OCI-LY3 (cell line): ENCODE measurements around the gene TRPV2.

ENCODE experiments used
- CTCF ChIP-seq: fragments of 200-600, 300-600 bp; sonication (generic); IDR thresholded peaks from 2 replicates; pipeline ENCODE4 v1.5.1; 2014; ENCODE audit warnings: antibody characterized with exemption, low read length, low read depth
- EZH2phosphoT487 ChIP-seq: fragments of 200-600 bp; shearing (Covaris generic); IDR thresholded peaks from 2 replicates; pipeline ENCODE4 v1.6.1; 2018; ENCODE audit warnings: antibody characterized with exemption, mixed run types, low read depth

DNA sequence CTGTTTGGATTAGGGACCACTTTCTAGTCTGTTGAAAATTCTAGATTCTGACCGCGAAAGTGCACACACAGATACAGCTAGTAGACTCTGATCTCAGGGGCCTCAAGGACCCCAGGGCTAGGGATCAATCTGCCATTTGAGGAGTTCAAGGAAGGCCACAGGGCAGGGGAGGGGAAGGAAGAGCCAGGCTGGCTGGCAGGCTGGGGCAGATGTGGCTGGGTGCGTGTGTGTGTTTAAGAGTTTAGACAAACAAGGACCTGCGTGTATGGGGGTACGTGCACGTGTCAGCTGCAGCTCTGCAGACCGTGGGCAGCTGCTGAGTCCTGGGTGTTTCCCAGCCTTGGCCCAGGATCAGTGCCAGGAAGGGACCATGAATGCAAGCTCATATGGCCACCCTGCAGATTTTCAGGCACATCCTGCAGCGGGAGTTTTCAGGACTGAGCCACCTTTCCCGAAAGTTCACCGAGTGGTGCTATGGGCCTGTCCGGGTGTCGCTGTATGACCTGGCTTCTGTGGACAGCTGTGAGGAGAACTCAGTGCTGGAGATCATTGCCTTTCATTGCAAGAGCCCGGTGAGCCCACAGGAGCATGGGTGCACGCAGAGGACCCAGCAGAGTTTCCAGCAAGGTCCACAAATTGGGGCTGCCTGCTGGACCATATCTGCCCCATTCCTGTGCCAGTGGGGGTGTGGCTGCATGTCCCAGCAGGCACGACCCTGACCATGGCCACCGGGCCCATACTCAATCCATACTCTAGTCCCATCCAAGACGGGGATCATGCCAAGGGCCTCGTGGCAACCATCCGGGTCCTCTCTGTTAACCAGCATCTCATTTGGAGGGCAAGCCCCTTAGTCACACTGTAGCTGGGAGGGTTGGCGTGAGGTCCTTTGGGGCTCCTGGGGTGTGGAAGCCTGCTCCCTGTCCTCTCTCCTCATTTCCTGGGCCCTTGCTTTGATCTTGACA, 10.6 kb downstream of the TRPV2 start:
- no peak for TF ChIP-seq CTCF
- TF ChIP-seq EZH2phosphoT487: no peak
